D721Med (cell line): ENCODE measurements around the gene SYAP1.
"Not testable (repeated sequence)": the region's sequence is repeated elsewhere in the genome, so short reads cannot be mapped to it uniquely, and the experiment has no call there.

Source experiments
- DNase-seq: peaks from one replicate; pipeline ENCODE4 v3.0.0; 2011; ENCODE audit warnings: low spot score; ENCODE audit not compliant: insufficient read length
- FAIRE-seq: peaks from 2 replicates; lab custom pipeline; 2011; peaks lifted over from hg19 to GRCh38; lab: Jason Lieb, UNC
- CTCF ChIP-seq: IDR thresholded peaks from 2 replicates; pipeline ENCODE4 v1.5.1; 2012; ENCODE audit warnings: mild to moderate bottlenecking, control low read depth; ENCODE audit not compliant: insufficient read depth; ENCODE audit errors: missing control alignments

The SYAP1 gene

GRCh38 chrX:16770970-16771482 lies 51.6 kb downstream of the SYAP1 start:
- DNase-seq (no peak), FAIRE-seq (no peak)
- TF ChIP-seq CTCF, result no peak

- FAIRE-seq (no peak), DNase-seq (no peak)
These were observed 52.3 kb downstream of the SYAP1 start for GRCh38 chrX:16771483-16772398.

GRCh38 chrX:16772460-16772859 lies 53.0 kb downstream of the SYAP1 start:
- DNase-seq (no peak), FAIRE-seq (no peak)

More at GRCh38 chrX:16771483-16772398, 52.3 kb downstream of the SYAP1 start:
- no peak for TF ChIP-seq CTCF

GRCh38 chrX:16774746-16775145 lies 55.3 kb downstream of the SYAP1 start:
- TF ChIP-seq CTCF, result no peak
- DNase-seq (no peak), FAIRE-seq (no peak)

More at GRCh38 chrX:16772460-16772859, 53.0 kb downstream of the SYAP1 start:
- no peak for TF ChIP-seq CTCF

- FAIRE-seq (no peak), DNase-seq (no peak)
- TF ChIP-seq CTCF, result no peak
These were observed 59.1 kb downstream of the SYAP1 start for GRCh38 chrX:16778545-16778944.

- no peak for DNase-seq
- no peak for TF ChIP-seq CTCF
- FAIRE-seq, result no peak
These were observed 59.6 kb downstream of the SYAP1 start for GRCh38 chrX:16778993-16779392.

GRCh38 chrX:16779815-16780214 lies 60.4 kb downstream of the SYAP1 start:
- not testable (repeated sequence) for DNase-seq, FAIRE-seq
